Liver (tissue), 3 donors: ENCODE data around the gene MSI2.
A peak's percentile ranks its signal among the peaks of the same experiment; 100 is the strongest.

Experiments used
- EGR1 ChIP-seq, 2 donors: IDR thresholded peaks; 2 replicates each; pipeline ENCODE4 v1.6.1; 2016 to 2018; ENCODE audit warnings: antibody characterized with exemption in 2 of 2, low read depth in 2 of 2
- YY1 ChIP-seq: IDR thresholded peaks from 2 replicates; pipeline ENCODE4 v1.6.1; 2016; ENCODE audit warnings: antibody characterized with exemption, mild to moderate bottlenecking
- TF ChIP-seq, protein P1 (sequence below): fragments of 150-350 bp; IDR thresholded peaks from 2 replicates; pipeline ENCODE4 v1.5.1; 2017; ENCODE audit warnings: improper control_type of control experiment, low read depth, low read length; ENCODE audit not compliant: missing input control
- TF ChIP-seq, protein P2 (sequence below): IDR thresholded peaks from 2 replicates; pipeline ENCODE4 v1.6.1; 2016; ENCODE audit warnings: antibody characterized with exemption
- TF ChIP-seq, protein P3 (sequence below): IDR thresholded peaks from 2 replicates; pipeline ENCODE4 v1.6.1; 2016; ENCODE audit warnings: antibody characterized with exemption, mild to moderate bottlenecking
- TF ChIP-seq, protein P4 (sequence below): IDR thresholded peaks from 2 replicates; pipeline ENCODE4 v1.6.1; 2016; ENCODE audit warnings: antibody characterized with exemption
- donor health status: healthy.
- donor health status: healthy.

DNA sequence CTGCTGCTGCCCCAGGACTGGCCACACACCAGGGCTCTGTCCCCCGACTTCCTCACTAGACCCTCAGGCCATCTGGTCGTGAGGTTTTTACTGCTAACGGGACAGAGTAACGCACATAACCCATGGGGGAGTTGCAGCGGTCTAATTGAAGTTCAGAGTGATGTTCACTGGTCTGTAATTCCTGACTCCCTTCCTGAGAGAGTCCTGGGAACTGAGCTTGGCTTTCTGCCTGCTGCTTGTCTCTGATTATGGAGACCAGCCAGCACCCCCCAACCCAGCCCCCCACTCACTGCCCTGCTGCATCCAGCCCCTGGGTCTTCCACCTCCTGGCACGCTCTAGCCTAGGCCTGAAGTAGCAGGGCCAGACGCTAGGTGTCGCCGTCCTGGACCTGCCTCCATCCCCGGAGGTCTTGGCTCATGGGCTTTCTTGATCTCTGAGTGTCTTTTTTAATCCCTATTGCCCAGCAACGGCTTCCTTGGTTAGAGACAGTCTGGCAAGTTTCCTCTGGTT, 295.8 kb downstream of the MSI2 start:
- no peak for TF ChIP-seq EGR1 (IDR thresholded peaks at IDR 0.05; ENCODE audit: low read depth in 2 of 2)
- TF ChIP-seq, protein P1, sequence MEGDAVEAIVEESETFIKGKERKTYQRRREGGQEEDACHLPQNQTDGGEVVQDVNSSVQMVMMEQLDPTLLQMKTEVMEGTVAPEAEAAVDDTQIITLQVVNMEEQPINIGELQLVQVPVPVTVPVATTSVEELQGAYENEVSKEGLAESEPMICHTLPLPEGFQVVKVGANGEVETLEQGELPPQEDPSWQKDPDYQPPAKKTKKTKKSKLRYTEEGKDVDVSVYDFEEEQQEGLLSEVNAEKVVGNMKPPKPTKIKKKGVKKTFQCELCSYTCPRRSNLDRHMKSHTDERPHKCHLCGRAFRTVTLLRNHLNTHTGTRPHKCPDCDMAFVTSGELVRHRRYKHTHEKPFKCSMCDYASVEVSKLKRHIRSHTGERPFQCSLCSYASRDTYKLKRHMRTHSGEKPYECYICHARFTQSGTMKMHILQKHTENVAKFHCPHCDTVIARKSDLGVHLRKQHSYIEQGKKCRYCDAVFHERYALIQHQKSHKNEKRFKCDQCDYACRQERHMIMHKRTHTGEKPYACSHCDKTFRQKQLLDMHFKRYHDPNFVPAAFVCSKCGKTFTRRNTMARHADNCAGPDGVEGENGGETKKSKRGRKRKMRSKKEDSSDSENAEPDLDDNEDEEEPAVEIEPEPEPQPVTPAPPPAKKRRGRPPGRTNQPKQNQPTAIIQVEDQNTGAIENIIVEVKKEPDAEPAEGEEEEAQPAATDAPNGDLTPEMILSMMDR = peak; percentile 18
- TF ChIP-seq, protein P2, sequence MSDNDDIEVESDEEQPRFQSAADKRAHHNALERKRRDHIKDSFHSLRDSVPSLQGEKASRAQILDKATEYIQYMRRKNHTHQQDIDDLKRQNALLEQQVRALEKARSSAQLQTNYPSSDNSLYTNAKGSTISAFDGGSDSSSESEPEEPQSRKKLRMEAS = no peak
- TF ChIP-seq, protein P3, sequence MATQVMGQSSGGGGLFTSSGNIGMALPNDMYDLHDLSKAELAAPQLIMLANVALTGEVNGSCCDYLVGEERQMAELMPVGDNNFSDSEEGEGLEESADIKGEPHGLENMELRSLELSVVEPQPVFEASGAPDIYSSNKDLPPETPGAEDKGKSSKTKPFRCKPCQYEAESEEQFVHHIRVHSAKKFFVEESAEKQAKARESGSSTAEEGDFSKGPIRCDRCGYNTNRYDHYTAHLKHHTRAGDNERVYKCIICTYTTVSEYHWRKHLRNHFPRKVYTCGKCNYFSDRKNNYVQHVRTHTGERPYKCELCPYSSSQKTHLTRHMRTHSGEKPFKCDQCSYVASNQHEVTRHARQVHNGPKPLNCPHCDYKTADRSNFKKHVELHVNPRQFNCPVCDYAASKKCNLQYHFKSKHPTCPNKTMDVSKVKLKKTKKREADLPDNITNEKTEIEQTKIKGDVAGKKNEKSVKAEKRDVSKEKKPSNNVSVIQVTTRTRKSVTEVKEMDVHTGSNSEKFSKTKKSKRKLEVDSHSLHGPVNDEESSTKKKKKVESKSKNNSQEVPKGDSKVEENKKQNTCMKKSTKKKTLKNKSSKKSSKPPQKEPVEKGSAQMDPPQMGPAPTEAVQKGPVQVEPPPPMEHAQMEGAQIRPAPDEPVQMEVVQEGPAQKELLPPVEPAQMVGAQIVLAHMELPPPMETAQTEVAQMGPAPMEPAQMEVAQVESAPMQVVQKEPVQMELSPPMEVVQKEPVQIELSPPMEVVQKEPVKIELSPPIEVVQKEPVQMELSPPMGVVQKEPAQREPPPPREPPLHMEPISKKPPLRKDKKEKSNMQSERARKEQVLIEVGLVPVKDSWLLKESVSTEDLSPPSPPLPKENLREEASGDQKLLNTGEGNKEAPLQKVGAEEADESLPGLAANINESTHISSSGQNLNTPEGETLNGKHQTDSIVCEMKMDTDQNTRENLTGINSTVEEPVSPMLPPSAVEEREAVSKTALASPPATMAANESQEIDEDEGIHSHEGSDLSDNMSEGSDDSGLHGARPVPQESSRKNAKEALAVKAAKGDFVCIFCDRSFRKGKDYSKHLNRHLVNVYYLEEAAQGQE = no peak
- TF ChIP-seq, protein P4, sequence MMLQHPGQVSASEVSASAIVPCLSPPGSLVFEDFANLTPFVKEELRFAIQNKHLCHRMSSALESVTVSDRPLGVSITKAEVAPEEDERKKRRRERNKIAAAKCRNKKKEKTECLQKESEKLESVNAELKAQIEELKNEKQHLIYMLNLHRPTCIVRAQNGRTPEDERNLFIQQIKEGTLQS = no peak
- TF ChIP-seq YY1 = no peak
